ENCODE results near the gene LGALS3BP.

LGALS3BP gene

GRCh38 chr17:78934681-78935418 is 44.9 kb downstream of the LGALS3BP start:
- DNase-seq = no peak

GRCh38 chr17:78933959-78934568 is 45.7 kb downstream of the LGALS3BP start:
- DNase-seq = peak; percentile 89

GRCh38 chr17:78933025-78933958 is 46.4 kb downstream of the LGALS3BP start:
- peak; percentile 36 for DNase-seq

DNA sequence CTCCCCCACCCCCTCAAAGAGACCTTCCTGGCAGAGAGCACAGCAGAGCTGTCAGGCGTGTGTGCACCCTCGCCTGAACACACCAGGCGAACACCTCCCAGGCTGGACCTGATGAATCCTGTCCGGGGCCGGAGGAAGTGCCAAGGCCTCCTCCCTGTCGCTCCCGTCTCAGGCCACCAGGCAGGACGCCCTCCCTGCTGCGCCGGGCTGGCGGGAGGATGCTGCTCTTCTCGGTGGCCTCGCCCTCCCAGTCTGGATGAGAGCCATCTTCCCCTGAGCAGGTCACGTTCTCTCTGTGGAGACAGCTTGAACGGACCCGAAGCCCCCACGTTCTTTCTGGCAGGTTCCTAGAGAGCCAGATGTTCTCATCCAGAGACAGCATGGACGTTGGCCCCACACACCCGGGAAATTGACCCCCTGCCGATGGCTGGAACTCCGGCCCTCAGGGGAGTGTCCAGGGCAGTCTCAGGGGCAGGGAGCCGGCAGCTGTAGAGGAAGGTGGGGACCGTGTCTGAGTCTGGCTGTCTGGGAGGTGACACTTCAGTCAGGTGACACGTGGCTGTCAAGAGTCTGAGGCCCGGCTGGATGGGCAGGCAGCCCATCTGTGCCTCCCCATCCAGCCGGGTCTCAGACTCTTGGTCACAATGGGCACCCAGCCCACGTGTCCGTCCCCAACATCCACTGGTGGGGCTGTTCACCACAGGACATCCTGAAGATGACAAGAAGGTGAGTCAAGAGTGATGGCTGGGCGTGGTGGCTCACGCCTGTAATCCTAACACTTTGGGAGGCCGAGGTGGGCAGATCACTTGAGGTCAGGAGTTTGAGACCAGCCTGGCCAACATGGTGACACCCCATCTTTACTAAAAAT is 49.6 kb downstream of the LGALS3BP start:
- no peak for DNase-seq

DNA sequence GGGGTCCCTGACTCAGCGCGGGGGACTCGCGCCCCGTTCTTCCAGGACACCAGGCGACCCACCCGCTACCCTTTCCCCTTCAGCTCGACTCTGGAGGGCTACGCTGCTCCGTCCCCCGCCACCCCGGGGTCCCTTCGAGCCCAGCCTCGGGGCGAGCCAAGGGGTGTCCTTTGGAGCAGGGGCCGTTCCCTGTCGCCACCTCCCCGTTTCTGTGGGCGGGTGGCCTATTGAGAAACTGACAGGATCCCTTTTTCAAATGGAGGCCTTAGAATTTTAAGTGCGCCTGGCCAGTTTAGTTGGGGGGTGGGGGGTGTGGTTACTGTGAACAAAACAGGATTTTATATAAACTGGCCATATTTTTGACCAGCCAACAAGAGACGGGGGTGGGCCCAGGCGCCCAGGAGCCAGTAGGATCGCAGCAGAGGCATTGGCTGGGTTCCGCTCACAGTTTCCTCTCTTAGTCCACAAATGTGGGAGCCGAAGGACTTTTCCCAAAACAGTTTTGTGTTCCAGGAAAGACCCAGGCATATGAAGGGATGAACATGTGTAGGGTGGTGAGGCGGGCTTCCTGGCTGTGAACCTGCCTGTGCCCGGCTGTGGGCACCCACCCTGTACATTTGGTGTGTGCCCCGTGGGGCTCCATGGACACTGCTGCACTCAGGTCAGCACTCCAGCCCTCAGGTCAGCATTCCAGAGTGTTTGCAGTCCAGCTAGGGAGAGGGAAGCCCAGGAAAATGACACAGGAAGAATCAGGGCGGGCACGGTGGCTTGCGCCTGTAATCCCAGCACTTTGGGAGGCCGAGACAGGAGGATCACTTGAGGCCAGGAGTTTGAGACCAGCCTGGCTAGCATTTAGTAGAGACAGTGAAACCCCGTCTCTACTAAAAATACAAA is 53.8 kb downstream of the LGALS3BP start:
- DNase-seq = no peak

DNA sequence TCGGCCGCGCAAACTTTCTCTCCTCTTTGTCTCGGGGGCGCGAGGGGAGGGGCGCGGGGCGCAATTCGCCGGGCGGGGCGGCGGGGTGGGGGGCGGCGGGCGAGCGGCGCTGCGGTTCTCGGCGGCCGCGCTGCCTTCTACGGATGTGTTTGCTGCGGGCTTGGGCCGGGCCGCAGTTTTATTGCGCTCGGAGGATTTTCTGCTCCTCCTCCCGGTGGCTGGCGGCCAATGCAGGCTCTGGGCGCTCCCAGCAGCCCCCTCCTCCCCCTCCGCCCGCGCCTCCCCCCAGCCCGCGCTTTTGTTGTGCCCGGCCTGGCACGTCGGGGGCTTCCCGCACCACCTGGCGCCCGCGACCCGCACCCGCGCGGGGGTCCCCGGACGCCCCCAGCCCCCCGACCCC is 54.5 kb downstream of the LGALS3BP start, which contains the start of gene TIMP2:
TIMP2 (minus strand) TSS at position 154 of the 400 bp plus-strand sequence. CDS start 299 bp downstream, outside the sequence.
- DNase-seq = no peak

DNA sequence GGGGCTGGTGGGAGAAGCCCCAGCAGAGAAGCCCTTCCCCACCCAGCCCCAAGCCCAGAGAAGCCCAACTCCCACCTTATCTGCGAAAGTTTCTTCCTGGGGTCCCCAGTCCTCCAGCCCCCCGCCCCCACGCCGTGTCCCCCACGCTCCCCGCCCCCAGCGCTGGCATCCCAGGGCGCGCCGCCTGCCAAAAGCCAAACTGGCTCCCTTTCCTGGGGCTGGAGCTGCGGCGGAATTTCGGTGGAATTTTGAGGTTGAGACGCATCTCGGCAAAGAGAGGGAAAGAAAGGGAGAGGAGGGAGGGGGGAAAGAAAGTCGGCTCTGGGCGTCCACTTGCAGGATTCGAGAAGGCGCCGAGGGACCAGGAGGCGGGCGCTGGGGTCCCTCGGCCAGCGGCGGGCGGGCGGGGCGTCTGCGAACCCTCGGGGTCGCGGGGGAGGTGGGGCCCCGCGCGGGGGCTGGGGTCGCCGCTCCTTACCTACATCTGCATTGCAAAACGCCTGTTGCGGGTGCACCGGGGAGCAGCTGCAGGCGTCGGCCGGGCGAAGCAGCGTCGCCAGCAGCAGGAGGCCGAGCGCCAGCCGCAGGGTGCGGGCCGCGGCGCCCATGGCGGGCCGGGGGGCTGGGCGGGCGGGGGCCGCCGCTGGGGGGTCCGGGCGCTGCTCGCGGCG is 55.1 kb downstream of the LGALS3BP start:
- DNase-seq = no peak

GRCh38 chr17:78923660-78924453 is 55.9 kb downstream of the LGALS3BP start:
- DNase-seq = peak; percentile 29

GRCh38 chr17:78922816-78923498 is 56.8 kb downstream of the LGALS3BP start:
- no peak for DNase-seq

DNA sequence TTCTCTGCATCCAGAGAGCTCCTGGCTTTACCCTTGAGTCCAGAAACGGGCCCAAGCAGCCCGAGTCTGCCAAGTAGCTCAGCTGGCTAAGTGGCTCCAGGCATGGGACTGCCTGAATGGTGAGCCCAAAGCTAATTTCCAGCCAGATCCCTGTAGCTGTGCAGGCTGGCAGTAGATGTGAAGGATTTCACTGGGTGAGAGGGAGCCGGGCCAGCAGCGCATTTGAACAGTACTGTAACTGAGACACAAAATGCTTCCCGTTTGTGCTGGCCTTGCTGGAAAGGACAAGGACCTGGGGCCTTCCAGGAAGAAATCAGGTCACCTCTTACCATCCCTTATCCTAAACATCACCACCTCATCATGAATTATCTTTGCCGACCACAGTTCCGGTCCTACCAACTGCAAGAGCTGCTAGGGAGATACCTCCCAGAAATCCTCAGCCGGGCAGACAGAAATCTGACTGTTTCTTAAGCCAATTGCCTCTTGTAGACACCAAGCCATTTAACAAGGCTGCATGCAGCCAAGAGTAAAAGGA is 58.2 kb downstream of the LGALS3BP start:
- no peak for DNase-seq
